ENCODE results near the gene PDGFB.

- no peak for TF ChIP-seq CTCF (IDR thresholded peaks at IDR 0.05)
- no peak for TF ChIP-seq POLR2A (IDR thresholded peaks at IDR 0.05)
- TF ChIP-seq EP300 (IDR thresholded peaks at IDR 0.05) = no peak
Observed at GRCh38 chr22:39237318-39238100, 7.3 kb downstream of the PDGFB start.

Data from ovary (tissue), 3 donors.